Caco-2 (cell line): ENCODE measurements around the gene TPM1. TPM values are rescaled to one million over a fixed set of nuclear protein-coding genes. Genes with fewer than 3 reads are reported as not detected.
A peak's percentile ranks its signal among the peaks of the same experiment; 100 is the strongest.

Experiments
- BruUV-seq: library from RNA; stranded (reverse); fragments of 400-500 nt; replicated peaks from 2 replicates; lab custom pipeline; 2021; lab: Mats Ljungman, UMichigan
- CTCF ChIA-PET: fragments of 300-600 bp; sonication (Branson Sonifier 250); formaldehyde crosslinking; loops from one replicate; lab custom pipeline; 2022; ENCODE audit warnings: antibody characterized with exemption; lab: Charles Lee
- POLR2A ChIA-PET: fragments of 300-600 bp; sonication (Branson Sonifier 250); formaldehyde crosslinking; loops from one replicate; lab custom pipeline; 2022; ENCODE audit warnings: antibody characterized with exemption; lab: Charles Lee
- DNase-seq, 2 experiments: peaks; one replicate each; pipeline versions ENCODE4 v3.0.0 to v3.0.0-alpha.2; 2020 to 2022
- H3K27me3 ChIP-seq: replicated peaks from 2 replicates; pipeline ENCODE4 v1.6.0; 2011; ENCODE audit warnings: low read length; ENCODE audit not compliant: control insufficient read depth, insufficient read depth
- H3K36me3 ChIP-seq: 2 replicates; pipeline ENCODE4 v1.5.1; 2011; ENCODE audit warnings: low read length; ENCODE audit not compliant: control insufficient read depth, insufficient read depth
- H3K4me1 ChIP-seq: fragments of 250-450 bp; sonication (Bioruptor Pico); 2 replicates; pipeline ENCODE4 v1.5.1; 2020; ENCODE audit warnings: mild to moderate bottlenecking
- H3K4me3 ChIP-seq: 2 replicates; pipeline ENCODE4 v1.5.1; 2011; ENCODE audit warnings: low read depth, mild to moderate bottlenecking, control low read depth, low read length
- H3K9me3 ChIP-seq: fragments of 250-450 bp; sonication (Bioruptor Pico); 2 replicates; pipeline ENCODE4 v1.5.1; 2020; ENCODE audit warnings: mild to moderate bottlenecking, moderate library complexity
- H3K27ac Mint-ChIP-seq: one replicate; pipeline ENCODE4 v1.8.0; 2022; ENCODE audit warnings: mixed read lengths; ENCODE audit not compliant: unreplicated experiment
- H3K27me3 Mint-ChIP-seq: one replicate; pipeline ENCODE4 v1.8.0; 2022; ENCODE audit warnings: mixed read lengths; ENCODE audit not compliant: insufficient read depth, unreplicated experiment
- H3K36me3 Mint-ChIP-seq: one replicate; pipeline ENCODE4 v1.8.0; 2022; ENCODE audit warnings: mild to moderate bottlenecking, mixed read lengths; ENCODE audit not compliant: insufficient read depth, unreplicated experiment
- H3K4me1 Mint-ChIP-seq: one replicate; pipeline ENCODE4 v1.8.0; 2022; ENCODE audit warnings: low read depth, mixed read lengths; ENCODE audit not compliant: unreplicated experiment
- H3K4me3 Mint-ChIP-seq: one replicate; pipeline ENCODE4 v1.8.0; 2022; ENCODE audit warnings: mild to moderate bottlenecking, moderate library complexity, mixed read lengths; ENCODE audit not compliant: unreplicated experiment
- H3K9me3 Mint-ChIP-seq: one replicate; pipeline ENCODE4 v1.8.0; 2022; ENCODE audit warnings: mixed read lengths; ENCODE audit not compliant: unreplicated experiment
- CTCF ChIP-seq, 2 experiments: fragments of 200-600 bp in 1 of 2; IDR thresholded peaks; 1 replicate in 1 of 2; 2 replicates in 1 of 2; pipeline versions ENCODE4 v1.5.1 to v1.8.0; 2011 to 2022; ENCODE audit warnings: antibody characterized with exemption in 1 of 2, control low read depth in 1 of 2, inconsistent platforms in 1 of 2, low read depth in 1 of 2, low read length in 1 of 2, mild to moderate bottlenecking in 1 of 2, moderate library complexity in 1 of 2; ENCODE audit not compliant: insufficient read depth in 1 of 2, severe bottlenecking in 1 of 2, unreplicated experiment in 1 of 2
- intact Hi-C: fragments of 100-400 bp; cut with micrococcal nuclease; formaldehyde crosslinking; loops from one replicate; pipeline ENCODE4 v1.10.0; 2022; ENCODE audit not compliant: unreplicated experiment
- total RNA-seq: library from RNA; stranded (reverse); gene quantifications from 2 replicates; pipeline ENCODE4 v1.2.3, GENCODE V29; 2022

TPM1 gene
- total RNA-seq, 1 experiment from 2014 or later, result 193 TPM

GRCh38 chr15:63089260-63090043 lies 46.9 kb downstream of the TPM1 start:
- peak overlapping the region; percentile 51 for H3K27ac Mint-ChIP-seq
- CTCF ChIA-PET, result interaction anchor here (0.6 to 1.8 kb wide), 4 partner anchors 26 to 188 kb away, joined by 3 to 11 read pairs (median 4); partner anchors contain the start of gene TPM1
- Histone ChIP-seq H3K36me3 (no peaks in the 10 kb centered on the region), H3K27me3 (no peaks in the 10 kb centered on the region), H3K9me3 (no peaks in the 10 kb centered on the region), H3K4me1 (peaks cover 6% of the 10 kb centered on the region), H3K4me3 (no peak overlapping the region)
- peaks cover 15% of the 10 kb centered on the region for H3K4me1 Mint-ChIP-seq
- BruUV-seq, result no TSS peak
- POLR2A ChIA-PET, result interaction anchor here (1.9 kb wide), 1 partner anchor 42 kb away, joined by 4 read pairs; no protein-coding TSS in a partner anchor
- no peak overlapping the region for H3K4me3 Mint-ChIP-seq
- H3K36me3 Mint-ChIP-seq, result no peaks in the 10 kb centered on the region
- no peaks in the 10 kb centered on the region for H3K27me3 Mint-ChIP-seq
- no peak for DNase-seq
- intact Hi-C loops, result loop anchor here (10.0 kb wide), 1 partner anchor 245 kb away; no protein-coding TSS in a partner anchor
- no peak for TF ChIP-seq CTCF (IDR thresholded peaks at IDR 0.05; ENCODE audit: insufficient read depth in 1 of 2, low read depth in 1 of 2, low read length in 1 of 2, severe bottlenecking in 1 of 2, unreplicated experiment in 1 of 2)
- H3K9me3 Mint-ChIP-seq, result no peaks in the 10 kb centered on the region

GRCh38 chr15:63090472-63090871 lies 47.9 kb downstream of the TPM1 start:
- H3K9me3 Mint-ChIP-seq, result no peaks in the 10 kb centered on the region
- Histone ChIP-seq H3K4me3 (no peak overlapping the region), H3K27me3 (no peaks in the 10 kb centered on the region), H3K36me3 (no peaks in the 10 kb centered on the region), H3K9me3 (no peaks in the 10 kb centered on the region), H3K4me1 (peaks cover 6% of the 10 kb centered on the region)
- peaks cover 15% of the 10 kb centered on the region for H3K4me1 Mint-ChIP-seq
- no TSS peak for BruUV-seq
- H3K27ac Mint-ChIP-seq, result no peak overlapping the region
- no peaks in the 10 kb centered on the region for H3K36me3 Mint-ChIP-seq
- TF ChIP-seq CTCF (IDR thresholded peaks at IDR 0.05; ENCODE audit: insufficient read depth in 1 of 2, low read depth in 1 of 2, low read length in 1 of 2, severe bottlenecking in 1 of 2, unreplicated experiment in 1 of 2), result no peak
- no peak for DNase-seq
- H3K27me3 Mint-ChIP-seq, result no peaks in the 10 kb centered on the region
- POLR2A ChIA-PET, result interaction anchor here (1.9 kb wide), 1 partner anchor 43 kb away, joined by 4 read pairs; no protein-coding TSS in a partner anchor
- intact Hi-C loops, result loop anchor here (10.0 kb wide), 1 partner anchor 246 kb away; no protein-coding TSS in a partner anchor
- no peak overlapping the region for H3K4me3 Mint-ChIP-seq
- CTCF ChIA-PET, result interaction anchor here (0.6 to 1.8 kb wide), 2 partner anchors 43 to 48 kb away, joined by 3 to 11 read pairs; partner anchors contain the start of gene TPM1

- CTCF ChIA-PET, result interaction anchor here (1.8 kb wide), 1 partner anchor 43 kb away, joined by 11 read pairs; no protein-coding TSS in a partner anchor
- H3K9me3 ChIP-seq, result no peaks in the 10 kb centered on the region
- no peak for DNase-seq
- no peaks in the 10 kb centered on the region for H3K36me3 Mint-ChIP-seq
- H3K27me3 Mint-ChIP-seq, result no peaks in the 10 kb centered on the region
- H3K36me3 ChIP-seq, result no peaks in the 10 kb centered on the region
- H3K9me3 Mint-ChIP-seq, result no peaks in the 10 kb centered on the region
- H3K4me3 Mint-ChIP-seq, result no peak overlapping the region
- peaks cover 6% of the 10 kb centered on the region for H3K4me1 ChIP-seq
- H3K27ac Mint-ChIP-seq, result no peak overlapping the region
- H3K27me3 ChIP-seq, result no peaks in the 10 kb centered on the region
- H3K4me3 ChIP-seq, result no peak overlapping the region
- no peak for TF ChIP-seq CTCF (IDR thresholded peaks at IDR 0.05; ENCODE audit: insufficient read depth in 1 of 2, low read depth in 1 of 2, low read length in 1 of 2, severe bottlenecking in 1 of 2, unreplicated experiment in 1 of 2)
- no TSS peak for BruUV-seq
- POLR2A ChIA-PET, result no interaction called here
- intact Hi-C loops, result loop anchor here (10.0 kb wide), 1 partner anchor 246 kb away; no protein-coding TSS in a partner anchor
- peaks cover 15% of the 10 kb centered on the region for H3K4me1 Mint-ChIP-seq
Observed at GRCh38 chr15:63090887-63091286, 48.3 kb downstream of the TPM1 start.
